ENCODE measurements around the gene RELB.

The RELB gene

DNA sequence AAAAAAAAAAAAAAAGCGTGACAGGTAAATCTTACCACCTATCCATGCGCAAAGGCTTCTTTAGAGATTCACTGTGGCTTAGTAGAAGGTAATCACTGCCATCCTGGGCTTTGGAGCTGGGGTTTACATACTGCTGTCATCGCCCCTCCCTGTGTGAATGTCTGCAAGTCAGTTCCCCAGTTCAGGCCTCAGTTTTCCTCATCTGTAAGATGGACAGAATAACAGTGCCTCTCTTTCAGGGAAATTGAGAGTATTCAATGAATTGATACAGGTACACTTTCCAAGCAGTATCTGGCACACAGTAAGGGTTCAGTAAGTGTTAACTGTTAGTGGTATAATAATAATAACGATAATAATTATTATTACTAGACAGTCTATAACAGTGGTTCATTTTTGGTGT is 2.2 kb downstream of the RELB start:
- POLR2A ChIA-PET = no interaction called here
- H3K4me3 ChIP-seq (ENCODE audit: control insufficient read depth in 1 of 7, extremely low read depth in 1 of 7, insufficient read depth in 4 of 7, low read depth in 2 of 7, low read length in 6 of 7) = no peak overlapping the region
- peaks cover 0 to 13% (median 6%) of the 10 kb centered on the region in 4 experiments for H3K36me3 ChIP-seq (ENCODE audit: control insufficient read depth in 4 of 4, insufficient read depth in 4 of 4, low read length in 3 of 4)
- peaks cover 0 to 14% (median 12%) of the 10 kb centered on the region in 4 experiments for H3K4me1 ChIP-seq (ENCODE audit: control extremely low read depth in 1 of 4, control insufficient read depth in 4 of 4, insufficient read depth in 4 of 4, low read length in 3 of 4)
- H3K27me3 ChIP-seq (replicated peaks in 2 of 5; ENCODE audit: control insufficient read depth in 4 of 5, insufficient read depth in 5 of 5, low read length in 4 of 5) = no peaks in the 10 kb centered on the region
- no peaks in the 10 kb centered on the region for H3K9me3 ChIP-seq (ENCODE audit: control extremely low read depth in 1 of 5, control insufficient read depth in 4 of 5, insufficient read depth in 2 of 5, low read depth in 1 of 5, low read length in 4 of 5)
- no peak for DNase-seq
- CTCF ChIA-PET = no interaction called here
- WGBS (ENCODE audit: insufficient coverage) = no CpG with 5 or more reads among the region's 4 CpGs
- H3K27ac ChIP-seq (ENCODE audit: insufficient read depth in 1 of 2, low read depth in 1 of 2, low read length in 2 of 2, poor library complexity in 1 of 2, severe bottlenecking in 2 of 2) = no peak overlapping the region

DNA sequence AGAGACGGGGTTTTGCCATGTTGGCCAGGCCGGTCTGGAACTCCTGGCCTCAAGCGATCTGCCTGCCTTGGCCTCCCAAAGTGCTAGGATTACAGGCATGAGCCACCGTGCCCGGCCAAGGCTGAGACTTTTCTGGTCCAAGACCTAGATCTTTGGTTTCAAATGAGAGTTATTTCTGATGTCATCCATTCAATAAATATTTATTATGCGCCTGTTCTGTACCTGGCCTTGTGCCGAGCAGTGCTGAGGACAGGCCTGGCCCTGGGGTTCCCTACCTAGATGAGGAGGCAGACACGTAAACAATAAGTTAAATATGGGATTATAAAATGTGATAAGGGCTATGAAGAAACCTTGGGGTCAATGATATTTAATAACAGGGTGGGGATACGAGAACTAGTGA is 4.5 kb downstream of the RELB start:
- 96% methylated on average over 7 of the region's 9 CpGs for WGBS (ENCODE audit: insufficient coverage)
- Histone ChIP-seq H3K9me3 (ENCODE audit: control extremely low read depth in 1 of 5, control insufficient read depth in 4 of 5, insufficient read depth in 2 of 5, low read depth in 1 of 5, low read length in 4 of 5) (no peaks in the 10 kb centered on the region), H3K4me3 (ENCODE audit: control insufficient read depth in 1 of 7, extremely low read depth in 1 of 7, insufficient read depth in 4 of 7, low read depth in 2 of 7, low read length in 6 of 7) (no peak overlapping the region), H3K36me3 (ENCODE audit: control insufficient read depth in 4 of 4, insufficient read depth in 4 of 4, low read length in 3 of 4) (peaks cover 0 to 13% (median 6%) of the 10 kb centered on the region in 4 experiments), H3K27me3 (replicated peaks in 2 of 5; ENCODE audit: control insufficient read depth in 4 of 5, insufficient read depth in 5 of 5, low read length in 4 of 5) (no peaks in the 10 kb centered on the region), H3K27ac (ENCODE audit: insufficient read depth in 1 of 2, low read depth in 1 of 2, low read length in 2 of 2, poor library complexity in 1 of 2, severe bottlenecking in 2 of 2) (no peak overlapping the region), H3K4me1 (ENCODE audit: control extremely low read depth in 1 of 4, control insufficient read depth in 4 of 4, insufficient read depth in 4 of 4, low read length in 3 of 4) (peaks cover 0 to 10% (median 10%) of the 10 kb centered on the region in 4 experiments)
- POLR2A ChIA-PET = interaction anchor here (0.8 kb wide), 1 partner anchor 17 kb away, joined by 3 read pairs; no protein-coding TSS in a partner anchor
- CTCF ChIA-PET = no interaction called here
- no peak for DNase-seq

DNA sequence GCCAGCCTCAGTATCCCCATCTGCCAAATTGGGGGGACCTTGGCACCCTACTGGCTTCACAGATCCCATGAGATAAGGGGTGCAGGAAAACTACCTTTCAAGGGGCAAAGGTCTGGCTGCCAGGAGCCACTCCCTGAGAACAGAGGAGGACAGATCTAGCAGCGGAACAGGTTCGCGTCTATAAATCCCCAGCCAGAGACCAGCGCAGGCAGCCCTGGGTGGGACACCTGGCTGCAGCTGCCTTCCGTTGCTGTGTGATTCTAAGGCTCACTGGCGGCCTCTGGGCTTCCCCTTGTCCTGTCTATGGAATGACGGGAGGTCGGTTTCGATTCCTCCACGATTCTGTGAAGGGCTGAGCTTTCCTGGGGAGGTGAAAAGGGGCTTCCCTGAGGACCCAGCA is 7.3 kb downstream of the RELB start:
- ChIA-PET POLR2A (interaction anchor here (0.6 kb wide), 1 partner anchor 291 kb away, joined by 3 read pairs; no protein-coding TSS in a partner anchor), CTCF (no interaction called here)
- no peak for DNase-seq
- Histone ChIP-seq H3K27ac (ENCODE audit: insufficient read depth in 1 of 2, low read depth in 1 of 2, low read length in 2 of 2, poor library complexity in 1 of 2, severe bottlenecking in 2 of 2) (no peak overlapping the region), H3K27me3 (replicated peaks in 2 of 5; ENCODE audit: control insufficient read depth in 4 of 5, insufficient read depth in 5 of 5, low read length in 4 of 5) (no peaks in the 10 kb centered on the region), H3K36me3 (ENCODE audit: control insufficient read depth in 4 of 4, insufficient read depth in 4 of 4, low read length in 3 of 4) (peaks cover 0 to 21% (median 11%) of the 10 kb centered on the region in 4 experiments), H3K4me3 (ENCODE audit: control insufficient read depth in 1 of 7, extremely low read depth in 1 of 7, insufficient read depth in 4 of 7, low read depth in 2 of 7, low read length in 6 of 7) (no peak overlapping the region), H3K4me1 (ENCODE audit: control extremely low read depth in 1 of 4, control insufficient read depth in 4 of 4, insufficient read depth in 4 of 4, low read length in 3 of 4) (no peaks in the 10 kb centered on the region), H3K9me3 (ENCODE audit: control extremely low read depth in 1 of 5, control insufficient read depth in 4 of 5, insufficient read depth in 2 of 5, low read depth in 1 of 5, low read length in 4 of 5) (no peaks in the 10 kb centered on the region)
- 92% methylated on average over 8 of the region's 10 CpGs for WGBS (ENCODE audit: insufficient coverage)

DNA sequence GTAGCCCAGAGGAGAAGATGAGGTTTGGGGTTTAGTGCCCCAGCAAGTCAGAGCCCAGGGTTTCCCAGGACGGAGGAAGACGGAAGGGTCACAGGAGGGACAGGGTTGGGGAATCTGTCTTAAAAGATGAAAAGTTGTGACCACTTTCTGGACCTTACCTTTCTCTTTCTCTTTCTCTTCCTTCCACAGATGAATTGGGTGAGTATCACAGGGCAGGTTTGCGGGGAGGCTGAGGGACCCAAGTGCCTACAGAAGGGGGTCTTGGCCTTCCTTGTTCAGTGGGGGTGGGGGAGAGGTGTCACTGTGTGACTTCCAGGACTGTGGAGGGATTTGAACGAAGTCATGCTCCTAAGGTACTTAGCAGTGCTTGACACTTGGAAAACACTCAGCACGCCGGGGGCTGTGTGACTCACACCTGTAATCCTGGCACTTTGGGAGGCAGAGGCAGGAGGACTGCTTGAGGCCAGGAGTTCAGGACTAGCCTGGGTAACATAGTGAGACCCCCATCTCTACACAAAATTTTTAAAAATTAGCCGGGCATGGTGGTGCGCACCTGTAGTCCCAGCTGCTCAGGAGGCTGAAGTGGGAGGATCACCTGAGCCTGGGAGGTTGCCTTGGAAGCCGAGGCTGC is 8.5 kb downstream of the RELB start:
- Histone ChIP-seq H3K4me3 (ENCODE audit: control insufficient read depth in 1 of 7, extremely low read depth in 1 of 7, insufficient read depth in 4 of 7, low read depth in 2 of 7, low read length in 6 of 7) (no peak overlapping the region), H3K9me3 (ENCODE audit: control extremely low read depth in 1 of 5, control insufficient read depth in 4 of 5, insufficient read depth in 2 of 5, low read depth in 1 of 5, low read length in 4 of 5) (no peaks in the 10 kb centered on the region), H3K27me3 (replicated peaks in 2 of 5; ENCODE audit: control insufficient read depth in 4 of 5, insufficient read depth in 5 of 5, low read length in 4 of 5) (no peaks in the 10 kb centered on the region), H3K4me1 (ENCODE audit: control extremely low read depth in 1 of 4, control insufficient read depth in 4 of 4, insufficient read depth in 4 of 4, low read length in 3 of 4) (no peaks in the 10 kb centered on the region), H3K27ac (ENCODE audit: insufficient read depth in 1 of 2, low read depth in 1 of 2, low read length in 2 of 2, poor library complexity in 1 of 2, severe bottlenecking in 2 of 2) (no peak overlapping the region), H3K36me3 (ENCODE audit: control insufficient read depth in 4 of 4, insufficient read depth in 4 of 4, low read length in 3 of 4) (peaks cover 0 to 29% (median 13%) of the 10 kb centered on the region in 4 experiments)
- ChIA-PET CTCF (interaction anchor here (1.5 kb wide), 1 partner anchor 50 kb away, joined by 6 read pairs; no protein-coding TSS in a partner anchor), POLR2A (interaction anchor here (1.3 kb wide), 1 partner anchor 8 kb away, joined by 6 read pairs; the partner anchor contains the start of gene RELB)
- DNase-seq = no peak
- 93% methylated on average over 6 of the region's 9 CpGs for WGBS (ENCODE audit: insufficient coverage)

DNA sequence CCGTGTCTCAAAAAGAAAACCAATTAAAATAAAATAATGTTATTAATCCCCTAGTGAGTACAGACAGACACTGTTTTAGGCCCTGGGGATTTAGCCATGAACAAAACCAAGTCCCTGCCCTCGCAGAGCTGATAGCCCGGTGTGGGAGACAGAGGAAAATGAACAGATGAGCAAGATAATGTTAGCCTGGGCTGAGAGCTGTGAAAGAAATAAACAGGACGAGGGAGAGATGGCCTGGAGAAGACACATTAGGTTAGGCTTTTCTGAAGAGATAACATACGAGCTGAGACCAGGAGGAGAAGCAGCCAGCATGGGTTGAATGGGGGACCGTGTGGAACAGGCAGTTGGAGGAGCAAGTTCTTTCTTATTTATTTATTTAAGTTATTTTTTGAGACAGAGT is 9.0 kb downstream of the RELB start:
- POLR2A ChIA-PET = interaction anchor here (1.3 kb wide), 2 partner anchors 8 to 17 kb away, joined by 3 to 6 read pairs; partner anchors contain the start of gene RELB
- Histone ChIP-seq H3K36me3 (ENCODE audit: control insufficient read depth in 4 of 4, insufficient read depth in 4 of 4, low read length in 3 of 4) (peaks cover 0 to 32% (median 15%) of the 10 kb centered on the region in 4 experiments), H3K4me3 (ENCODE audit: control insufficient read depth in 1 of 7, extremely low read depth in 1 of 7, insufficient read depth in 4 of 7, low read depth in 2 of 7, low read length in 6 of 7) (no peak overlapping the region), H3K27me3 (replicated peaks in 2 of 5; ENCODE audit: control insufficient read depth in 4 of 5, insufficient read depth in 5 of 5, low read length in 4 of 5) (no peaks in the 10 kb centered on the region), H3K9me3 (ENCODE audit: control extremely low read depth in 1 of 5, control insufficient read depth in 4 of 5, insufficient read depth in 2 of 5, low read depth in 1 of 5, low read length in 4 of 5) (no peaks in the 10 kb centered on the region), H3K27ac (ENCODE audit: insufficient read depth in 1 of 2, low read depth in 1 of 2, low read length in 2 of 2, poor library complexity in 1 of 2, severe bottlenecking in 2 of 2) (no peak overlapping the region), H3K4me1 (ENCODE audit: control extremely low read depth in 1 of 4, control insufficient read depth in 4 of 4, insufficient read depth in 4 of 4, low read length in 3 of 4) (no peaks in the 10 kb centered on the region)
- no peak for DNase-seq
- WGBS (ENCODE audit: insufficient coverage) = 88% methylated on average over 4 of the region's 6 CpGs
- CTCF ChIA-PET = interaction anchor here (1.5 kb wide), 1 partner anchor 50 kb away, joined by 6 read pairs; no protein-coding TSS in a partner anchor

DNA sequence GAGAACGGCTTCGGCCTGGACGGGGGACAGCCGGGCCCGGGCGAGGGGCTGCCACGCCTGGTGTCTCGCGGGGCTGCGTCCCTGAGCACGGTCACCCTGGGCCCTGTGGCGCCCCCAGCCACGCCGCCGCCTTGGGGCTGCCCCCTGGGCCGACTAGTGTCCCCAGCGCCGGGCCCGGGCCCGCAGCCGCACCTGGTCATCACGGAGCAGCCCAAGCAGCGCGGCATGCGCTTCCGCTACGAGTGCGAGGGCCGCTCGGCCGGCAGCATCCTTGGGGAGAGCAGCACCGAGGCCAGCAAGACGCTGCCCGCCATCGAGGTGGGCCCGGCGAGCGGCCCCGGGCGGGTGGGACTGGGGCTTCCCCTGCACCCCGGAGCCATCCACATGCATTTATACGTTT is 10.7 kb downstream of the RELB start:
- DNase-seq = no peak
- WGBS (ENCODE audit: insufficient coverage) = 97% methylated on average over 31 of the region's 42 CpGs
- Histone ChIP-seq H3K27ac (ENCODE audit: insufficient read depth in 1 of 2, low read depth in 1 of 2, low read length in 2 of 2, poor library complexity in 1 of 2, severe bottlenecking in 2 of 2) (no peak overlapping the region), H3K27me3 (replicated peaks in 2 of 5; ENCODE audit: control insufficient read depth in 4 of 5, insufficient read depth in 5 of 5, low read length in 4 of 5) (no peaks in the 10 kb centered on the region), H3K9me3 (ENCODE audit: control extremely low read depth in 1 of 5, control insufficient read depth in 4 of 5, insufficient read depth in 2 of 5, low read depth in 1 of 5, low read length in 4 of 5) (no peaks in the 10 kb centered on the region), H3K36me3 (ENCODE audit: control insufficient read depth in 4 of 4, insufficient read depth in 4 of 4, low read length in 3 of 4) (peaks cover 0 to 27% (median 13%) of the 10 kb centered on the region in 4 experiments), H3K4me1 (ENCODE audit: control extremely low read depth in 1 of 4, control insufficient read depth in 4 of 4, insufficient read depth in 4 of 4, low read length in 3 of 4) (no peaks in the 10 kb centered on the region), H3K4me3 (ENCODE audit: control insufficient read depth in 1 of 7, extremely low read depth in 1 of 7, insufficient read depth in 4 of 7, low read depth in 2 of 7, low read length in 6 of 7) (no peak overlapping the region)
- ChIA-PET CTCF (no interaction called here), POLR2A (no interaction called here)

All from common myeloid progenitor, CD34-positive (primary cell).